ENCODE results near the gene SCYGR5. TPM values are rescaled to one million over a fixed set of nuclear protein-coding genes. Genes with fewer than 3 reads are reported as not detected.

The SCYGR5 gene
- total RNA-seq, 1 experiment from 2014 or later: not detected

DNA sequence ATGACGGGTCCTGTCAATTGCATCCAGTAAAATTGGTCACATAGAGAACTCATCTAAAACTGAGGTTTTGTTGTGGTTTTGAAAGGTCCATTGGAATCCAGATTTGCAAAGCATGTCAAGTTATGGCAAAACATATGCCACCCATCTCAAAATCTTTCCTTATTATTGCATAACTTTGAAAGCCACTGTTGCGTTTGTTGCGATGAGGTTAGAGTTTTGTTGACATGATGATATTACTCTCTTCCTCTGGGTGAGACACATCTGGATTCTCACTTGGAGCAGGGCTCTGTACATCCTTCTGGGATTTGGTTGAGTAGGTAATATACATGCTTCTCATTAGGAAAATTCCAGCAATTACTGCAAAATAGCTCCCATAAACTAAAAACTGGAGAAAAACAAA, 20.6 kb downstream of the SCYGR5 start:
- Histone ChIP-seq H3K79me2 (ENCODE audit: low read length) (no peaks in the 10 kb centered on the region), H2AFZ (ENCODE audit: low read length) (no peak overlapping the region), H3K4me3 (ENCODE audit: low read length) (no peak overlapping the region), H3K9me2 (replicated peaks; ENCODE audit: insufficient read depth, low read length) (no peaks in the 10 kb centered on the region), H3K9ac (ENCODE audit: low read length) (no peak overlapping the region), H3K27me3 (ENCODE audit: low read length) (no peaks in the 10 kb centered on the region), H3K9me3 (ENCODE audit: low read length) (no peaks in the 10 kb centered on the region), H3K36me3 (ENCODE audit: insufficient read depth, low read length) (no peaks in the 10 kb centered on the region), H3K4me1 (ENCODE audit: low read length) (no peaks in the 10 kb centered on the region), H4K20me1 (ENCODE audit: insufficient read depth, low read depth, low read length) (no peaks in the 10 kb centered on the region), H3K4me2 (ENCODE audit: low read depth, low read length, poor library complexity, severe bottlenecking) (no peak overlapping the region), H3K27ac (ENCODE audit: low read length) (no peak overlapping the region)
- DNase-seq: no peak

DNA sequence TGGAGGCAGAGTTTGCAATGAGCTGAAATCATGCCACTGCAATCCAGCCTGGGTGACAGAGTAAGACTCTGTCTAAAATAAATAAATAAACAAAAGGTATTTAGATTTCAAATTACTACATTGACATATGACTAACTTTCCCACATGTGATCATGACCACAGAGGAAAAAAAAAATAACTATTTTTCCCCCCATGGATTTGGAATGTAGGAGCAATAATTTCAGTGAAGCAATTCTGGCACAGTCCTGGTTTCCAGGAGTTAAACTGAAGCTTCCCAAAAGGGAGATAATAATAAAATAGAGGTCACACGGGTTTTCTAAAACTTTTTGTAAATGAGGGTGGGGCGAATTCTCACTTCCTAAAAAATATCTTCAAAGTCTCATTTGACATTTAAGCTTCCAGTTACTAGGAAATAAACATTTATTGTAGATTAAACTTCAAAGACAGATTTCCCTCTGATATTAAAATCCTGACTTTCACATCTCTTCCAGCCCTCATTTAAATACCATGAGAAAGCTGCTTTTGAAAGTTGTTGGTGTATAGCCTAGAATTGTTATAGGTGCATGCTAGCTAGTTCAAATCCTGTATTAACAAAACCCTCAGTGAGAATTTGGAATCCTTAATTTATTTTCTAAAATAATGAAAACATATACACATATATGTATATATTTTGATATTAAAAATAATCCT, 30.5 kb downstream of the SCYGR5 start:
- H3K4me2 ChIP-seq (ENCODE audit: low read depth, low read length, poor library complexity, severe bottlenecking): no peak overlapping the region
- H3K9me3 ChIP-seq (ENCODE audit: low read length): no peaks in the 10 kb centered on the region
- H3K27me3 ChIP-seq (ENCODE audit: low read length): no peaks in the 10 kb centered on the region
- no peaks in the 10 kb centered on the region for H3K79me2 ChIP-seq (ENCODE audit: low read length)
- no peak overlapping the region for H3K27ac ChIP-seq (ENCODE audit: low read length)
- DNase-seq: no peak
- H3K9ac ChIP-seq (ENCODE audit: low read length): no peak overlapping the region
- H3K9me2 ChIP-seq (replicated peaks; ENCODE audit: insufficient read depth, low read length): no peaks in the 10 kb centered on the region
- H3K36me3 ChIP-seq (ENCODE audit: insufficient read depth, low read length): no peaks in the 10 kb centered on the region
- no peak overlapping the region for H2AFZ ChIP-seq (ENCODE audit: low read length)
- no peaks in the 10 kb centered on the region for H3K4me1 ChIP-seq (ENCODE audit: low read length)
- no peak overlapping the region for H3K4me3 ChIP-seq (ENCODE audit: low read length)
- H4K20me1 ChIP-seq (ENCODE audit: insufficient read depth, low read depth, low read length): no peaks in the 10 kb centered on the region

DNA sequence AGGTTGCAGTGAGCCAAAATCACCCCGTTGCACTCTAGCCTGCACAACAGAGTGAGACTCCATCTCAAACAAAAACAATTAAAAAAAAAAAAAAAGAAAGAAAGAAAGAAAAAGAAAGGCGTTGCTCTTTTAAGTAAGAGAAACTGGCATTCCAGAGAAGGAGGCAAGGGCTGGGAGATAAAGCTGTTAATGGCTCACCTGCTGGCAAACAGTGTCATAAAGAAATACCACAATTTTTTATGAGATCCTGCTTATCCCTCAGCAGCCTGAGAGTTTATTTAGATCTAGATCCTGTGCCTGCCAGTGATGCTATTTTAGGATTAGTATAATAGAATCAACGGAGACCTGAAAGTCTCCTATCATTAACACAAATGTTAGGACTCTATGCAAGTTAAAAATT, 35.0 kb downstream of the SCYGR5 start:
- no peak for DNase-seq
- no peak overlapping the region for H3K27ac ChIP-seq (ENCODE audit: low read length)
- no peak overlapping the region for H3K4me3 ChIP-seq (ENCODE audit: low read length)
- H3K4me1 ChIP-seq (ENCODE audit: low read length): no peaks in the 10 kb centered on the region
- no peaks in the 10 kb centered on the region for H3K27me3 ChIP-seq (ENCODE audit: low read length)
- H3K36me3 ChIP-seq (ENCODE audit: insufficient read depth, low read length): no peaks in the 10 kb centered on the region
- no peak overlapping the region for H2AFZ ChIP-seq (ENCODE audit: low read length)
- no peak overlapping the region for H3K9ac ChIP-seq (ENCODE audit: low read length)
- no peaks in the 10 kb centered on the region for H3K79me2 ChIP-seq (ENCODE audit: low read length)
- no peak overlapping the region for H3K4me2 ChIP-seq (ENCODE audit: low read depth, low read length, poor library complexity, severe bottlenecking)
- no peaks in the 10 kb centered on the region for H3K9me2 ChIP-seq (replicated peaks; ENCODE audit: insufficient read depth, low read length)
- H3K9me3 ChIP-seq (ENCODE audit: low read length): no peaks in the 10 kb centered on the region
- no peaks in the 10 kb centered on the region for H4K20me1 ChIP-seq (ENCODE audit: insufficient read depth, low read depth, low read length)

DNA sequence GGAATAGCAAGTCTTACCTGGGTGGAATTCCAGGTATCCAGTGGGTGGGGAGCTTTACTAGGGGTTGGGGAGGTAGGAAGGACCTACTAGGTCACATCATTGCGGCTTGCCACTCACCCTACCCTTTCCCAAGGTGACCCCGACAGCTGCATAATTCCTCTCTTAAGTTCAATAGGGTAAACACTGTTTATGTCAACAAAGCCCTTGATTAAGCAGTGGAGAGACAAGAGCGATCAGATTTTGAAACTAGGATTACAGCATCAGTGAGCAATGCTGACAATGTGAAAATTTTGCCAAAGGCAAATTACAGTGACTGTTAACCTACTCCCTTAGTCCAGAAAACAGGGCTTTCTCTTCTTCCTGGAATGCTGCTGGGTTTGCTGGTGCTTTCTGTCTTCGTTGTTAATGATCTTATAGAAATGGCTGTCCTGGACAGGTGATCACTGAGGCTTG, 36.7 kb downstream of the SCYGR5 start:
- no peaks in the 10 kb centered on the region for H3K9me2 ChIP-seq (replicated peaks; ENCODE audit: insufficient read depth, low read length)
- no peak for DNase-seq
- no peak overlapping the region for H3K4me3 ChIP-seq (ENCODE audit: low read length)
- no peaks in the 10 kb centered on the region for H3K4me1 ChIP-seq (ENCODE audit: low read length)
- no peak overlapping the region for H3K9ac ChIP-seq (ENCODE audit: low read length)
- no peak overlapping the region for H3K27ac ChIP-seq (ENCODE audit: low read length)
- H4K20me1 ChIP-seq (ENCODE audit: insufficient read depth, low read depth, low read length): no peaks in the 10 kb centered on the region
- no peaks in the 10 kb centered on the region for H3K27me3 ChIP-seq (ENCODE audit: low read length)
- H3K4me2 ChIP-seq (ENCODE audit: low read depth, low read length, poor library complexity, severe bottlenecking): no peak overlapping the region
- H2AFZ ChIP-seq (ENCODE audit: low read length): no peak overlapping the region
- H3K9me3 ChIP-seq (ENCODE audit: low read length): no peaks in the 10 kb centered on the region
- no peaks in the 10 kb centered on the region for H3K79me2 ChIP-seq (ENCODE audit: low read length)
- no peaks in the 10 kb centered on the region for H3K36me3 ChIP-seq (ENCODE audit: insufficient read depth, low read length)

DNA sequence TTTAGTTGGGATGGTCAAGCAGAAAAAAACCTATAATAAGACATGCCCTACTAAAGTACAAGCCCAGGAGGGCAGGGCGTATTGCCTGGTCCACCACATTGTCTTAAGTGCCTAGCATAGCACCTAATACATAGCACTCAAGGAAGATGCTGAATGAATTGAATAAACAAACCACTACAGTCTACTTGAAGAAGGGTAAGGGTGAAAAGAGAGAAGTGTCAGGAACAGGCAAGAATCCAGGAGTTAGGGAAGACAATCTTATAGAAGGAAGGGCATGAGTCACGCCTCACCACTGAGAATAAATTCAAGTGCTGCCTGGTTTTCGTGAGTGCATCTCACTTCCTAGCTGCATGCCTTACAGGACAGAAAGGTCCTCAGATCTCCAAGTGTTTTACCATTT, 37.4 kb downstream of the SCYGR5 start:
- no peak overlapping the region for H3K4me3 ChIP-seq (ENCODE audit: low read length)
- no peak overlapping the region for H3K27ac ChIP-seq (ENCODE audit: low read length)
- no peaks in the 10 kb centered on the region for H3K79me2 ChIP-seq (ENCODE audit: low read length)
- H2AFZ ChIP-seq (ENCODE audit: low read length): no peak overlapping the region
- H3K9me2 ChIP-seq (replicated peaks; ENCODE audit: insufficient read depth, low read length): no peaks in the 10 kb centered on the region
- no peaks in the 10 kb centered on the region for H3K4me1 ChIP-seq (ENCODE audit: low read length)
- no peak for DNase-seq
- no peaks in the 10 kb centered on the region for H4K20me1 ChIP-seq (ENCODE audit: insufficient read depth, low read depth, low read length)
- no peaks in the 10 kb centered on the region for H3K9me3 ChIP-seq (ENCODE audit: low read length)
- no peaks in the 10 kb centered on the region for H3K27me3 ChIP-seq (ENCODE audit: low read length)
- H3K4me2 ChIP-seq (ENCODE audit: low read depth, low read length, poor library complexity, severe bottlenecking): no peak overlapping the region
- H3K9ac ChIP-seq (ENCODE audit: low read length): no peak overlapping the region
- H3K36me3 ChIP-seq (ENCODE audit: insufficient read depth, low read length): no peaks in the 10 kb centered on the region

DNA sequence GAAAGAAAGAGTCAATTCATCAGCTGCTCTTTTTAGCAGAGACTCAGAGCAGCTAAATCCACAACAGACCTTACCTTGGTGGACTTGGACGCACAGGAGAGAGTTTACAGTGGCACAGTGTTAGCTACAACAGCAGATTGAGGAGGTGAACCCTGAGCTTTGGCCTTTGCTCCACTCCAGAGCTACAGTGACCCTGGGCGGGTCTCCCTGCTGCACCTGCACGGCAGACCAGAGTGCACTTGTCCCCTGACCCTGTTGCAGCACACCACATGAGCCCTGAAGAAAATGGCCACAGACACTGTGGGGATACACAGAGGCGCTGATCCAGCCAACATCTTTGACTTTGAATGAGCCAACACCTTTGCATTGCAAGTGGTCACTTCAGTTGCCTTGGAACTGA, 40.3 kb downstream of the SCYGR5 start:
- Histone ChIP-seq H3K9me3 (ENCODE audit: low read length) (no peaks in the 10 kb centered on the region), H3K9me2 (replicated peaks; ENCODE audit: insufficient read depth, low read length) (no peaks in the 10 kb centered on the region), H3K9ac (ENCODE audit: low read length) (no peak overlapping the region), H3K4me1 (ENCODE audit: low read length) (no peaks in the 10 kb centered on the region), H3K27me3 (ENCODE audit: low read length) (no peaks in the 10 kb centered on the region), H3K4me3 (ENCODE audit: low read length) (no peak overlapping the region), H3K79me2 (ENCODE audit: low read length) (no peaks in the 10 kb centered on the region), H3K4me2 (ENCODE audit: low read depth, low read length, poor library complexity, severe bottlenecking) (no peak overlapping the region), H3K36me3 (ENCODE audit: insufficient read depth, low read length) (no peaks in the 10 kb centered on the region), H4K20me1 (ENCODE audit: insufficient read depth, low read depth, low read length) (no peaks in the 10 kb centered on the region), H2AFZ (ENCODE audit: low read length) (no peak overlapping the region), H3K27ac (ENCODE audit: low read length) (no peak overlapping the region)
- no peak for DNase-seq

DNA sequence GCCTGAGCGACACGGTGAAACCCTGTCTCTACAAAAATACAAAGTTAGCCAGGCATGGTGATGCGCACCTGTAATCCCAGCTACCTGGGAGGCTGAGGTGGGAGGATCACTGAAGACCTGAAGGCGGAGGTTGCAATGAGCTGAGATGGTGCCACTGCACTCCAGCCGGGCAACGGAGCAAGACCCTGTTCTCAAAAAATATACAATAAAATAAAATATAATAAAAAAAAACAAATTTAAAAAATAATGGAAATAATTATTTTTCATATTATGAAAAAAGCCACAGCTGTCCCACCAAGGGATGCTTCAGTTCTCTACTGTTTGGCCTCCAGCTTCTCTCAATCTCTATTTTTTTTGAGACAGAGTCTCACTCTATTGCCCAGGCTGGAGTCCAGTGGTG, 40.8 kb downstream of the SCYGR5 start:
- Histone ChIP-seq H3K79me2 (ENCODE audit: low read length) (no peaks in the 10 kb centered on the region), H3K4me2 (ENCODE audit: low read depth, low read length, poor library complexity, severe bottlenecking) (no peak overlapping the region), H3K4me1 (ENCODE audit: low read length) (no peaks in the 10 kb centered on the region), H3K9ac (ENCODE audit: low read length) (no peak overlapping the region), H3K4me3 (ENCODE audit: low read length) (no peak overlapping the region), H3K9me2 (replicated peaks; ENCODE audit: insufficient read depth, low read length) (no peaks in the 10 kb centered on the region), H3K27ac (ENCODE audit: low read length) (no peak overlapping the region), H3K9me3 (ENCODE audit: low read length) (no peaks in the 10 kb centered on the region), H3K27me3 (ENCODE audit: low read length) (no peaks in the 10 kb centered on the region), H4K20me1 (ENCODE audit: insufficient read depth, low read depth, low read length) (no peaks in the 10 kb centered on the region), H2AFZ (ENCODE audit: low read length) (no peak overlapping the region), H3K36me3 (ENCODE audit: insufficient read depth, low read length) (no peaks in the 10 kb centered on the region)
- DNase-seq: no peak

DNA sequence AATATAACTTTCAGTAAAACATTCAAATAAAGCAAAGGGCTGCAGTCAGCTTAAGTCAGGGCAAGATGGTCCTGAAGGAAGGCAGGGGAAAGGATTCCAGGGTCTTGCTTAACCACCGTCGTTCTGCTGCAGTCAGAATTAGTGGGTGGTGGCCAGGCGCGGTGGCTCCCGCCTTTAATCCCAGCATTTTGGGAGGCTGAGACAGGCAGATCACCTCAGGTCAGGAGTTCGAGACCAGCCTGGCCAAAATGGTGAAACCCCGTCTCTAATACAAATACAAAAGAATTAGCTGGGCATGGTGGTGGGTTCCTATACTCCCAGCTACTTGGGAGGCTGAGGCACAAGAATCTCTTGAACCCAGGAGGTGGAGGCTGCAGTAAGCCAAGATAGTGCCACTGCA, 44.4 kb downstream of the SCYGR5 start:
- H3K27me3 ChIP-seq (ENCODE audit: low read length): no peaks in the 10 kb centered on the region

More for the DNA sequence above, 44.4 kb downstream of the SCYGR5 start:
- Histone ChIP-seq H3K79me2 (ENCODE audit: low read length) (no peaks in the 10 kb centered on the region), H2AFZ (ENCODE audit: low read length) (no peak overlapping the region), H3K4me2 (ENCODE audit: low read depth, low read length, poor library complexity, severe bottlenecking) (no peak overlapping the region), H3K36me3 (ENCODE audit: insufficient read depth, low read length) (no peaks in the 10 kb centered on the region), H3K9me2 (replicated peaks; ENCODE audit: insufficient read depth, low read length) (no peaks in the 10 kb centered on the region), H3K4me1 (ENCODE audit: low read length) (no peaks in the 10 kb centered on the region), H3K27ac (ENCODE audit: low read length) (no peak overlapping the region), H3K9me3 (ENCODE audit: low read length) (no peaks in the 10 kb centered on the region), H3K4me3 (ENCODE audit: low read length) (no peak overlapping the region), H4K20me1 (ENCODE audit: insufficient read depth, low read depth, low read length) (no peaks in the 10 kb centered on the region), H3K9ac (ENCODE audit: low read length) (no peak overlapping the region)
- DNase-seq: no peak
